Nephron (organoid): ENCODE results near the gene RREB1.

Experiments used
- H3K27ac Mint-ChIP-seq, 3 experiments: 2 replicates each; pipeline ENCODE4 v1.8.0; 2020; ENCODE audit warnings: mixed read lengths in 3 of 3, mild to moderate bottlenecking in 2 of 3, moderate library complexity in 1 of 3
- H3K27me3 Mint-ChIP-seq: 2 replicates; pipeline ENCODE4 v1.8.0; 2021; ENCODE audit warnings: low read depth, mild to moderate bottlenecking, moderate library complexity, mixed read lengths
- H3K36me3 Mint-ChIP-seq: 2 replicates; pipeline ENCODE4 v1.8.0; 2020; ENCODE audit warnings: low read depth, mixed read lengths
- H3K4me1 Mint-ChIP-seq: 2 replicates; pipeline ENCODE4 v1.8.0; 2020; ENCODE audit warnings: mixed read lengths
- H3K4me3 Mint-ChIP-seq, 3 experiments: 2 replicates each; pipeline ENCODE4 v1.8.0; 2020; ENCODE audit warnings: mild to moderate bottlenecking in 3 of 3, mixed read lengths in 3 of 3, moderate library complexity in 2 of 3
- H3K9me3 Mint-ChIP-seq: 2 replicates; pipeline ENCODE4 v1.8.0; 2020; ENCODE audit warnings: mixed read lengths
- CTCF ChIP-seq, 3 experiments: fragments of 200-600 bp; sonication (generic); IDR thresholded peaks; one replicate each; pipeline ENCODE4 v1.5.0; 2021; ENCODE audit warnings: antibody characterized with exemption in 3 of 3; ENCODE audit not compliant: unreplicated experiment in 3 of 3

Gene RREB1

GRCh38 chr6:7163661-7164071, 55.9 kb downstream of the RREB1 start:
- no peaks in the 10 kb centered on the region for H3K27me3 Mint-ChIP-seq

GRCh38 chr6:7164536-7165001, 56.8 kb downstream of the RREB1 start:
- Mint-ChIP-seq H3K27ac (peak overlapping the region; percentile 57 to 82 (median 77)), H3K4me1 (peaks cover 69% of the 10 kb centered on the region), H3K4me3 (peak overlapping the region in 1 of 3 experiments; percentile 52), H3K36me3 (no peaks in the 10 kb centered on the region), H3K27me3 (no peaks in the 10 kb centered on the region), H3K9me3 (no peaks in the 10 kb centered on the region)
- no peak for TF ChIP-seq CTCF (IDR thresholded peaks at IDR 0.05; ENCODE audit: unreplicated experiment in 3 of 3)

More at GRCh38 chr6:7163661-7164071, 55.9 kb downstream of the RREB1 start:
- Mint-ChIP-seq H3K27ac (peak overlapping the region in 2 of 3 experiments; percentile 56 to 82), H3K4me3 (no peak overlapping the region), H3K4me1 (peaks cover 69% of the 10 kb centered on the region), H3K9me3 (no peaks in the 10 kb centered on the region), H3K36me3 (no peaks in the 10 kb centered on the region)
- TF ChIP-seq CTCF (IDR thresholded peaks at IDR 0.05; ENCODE audit: unreplicated experiment in 3 of 3), result no peak

DNA sequence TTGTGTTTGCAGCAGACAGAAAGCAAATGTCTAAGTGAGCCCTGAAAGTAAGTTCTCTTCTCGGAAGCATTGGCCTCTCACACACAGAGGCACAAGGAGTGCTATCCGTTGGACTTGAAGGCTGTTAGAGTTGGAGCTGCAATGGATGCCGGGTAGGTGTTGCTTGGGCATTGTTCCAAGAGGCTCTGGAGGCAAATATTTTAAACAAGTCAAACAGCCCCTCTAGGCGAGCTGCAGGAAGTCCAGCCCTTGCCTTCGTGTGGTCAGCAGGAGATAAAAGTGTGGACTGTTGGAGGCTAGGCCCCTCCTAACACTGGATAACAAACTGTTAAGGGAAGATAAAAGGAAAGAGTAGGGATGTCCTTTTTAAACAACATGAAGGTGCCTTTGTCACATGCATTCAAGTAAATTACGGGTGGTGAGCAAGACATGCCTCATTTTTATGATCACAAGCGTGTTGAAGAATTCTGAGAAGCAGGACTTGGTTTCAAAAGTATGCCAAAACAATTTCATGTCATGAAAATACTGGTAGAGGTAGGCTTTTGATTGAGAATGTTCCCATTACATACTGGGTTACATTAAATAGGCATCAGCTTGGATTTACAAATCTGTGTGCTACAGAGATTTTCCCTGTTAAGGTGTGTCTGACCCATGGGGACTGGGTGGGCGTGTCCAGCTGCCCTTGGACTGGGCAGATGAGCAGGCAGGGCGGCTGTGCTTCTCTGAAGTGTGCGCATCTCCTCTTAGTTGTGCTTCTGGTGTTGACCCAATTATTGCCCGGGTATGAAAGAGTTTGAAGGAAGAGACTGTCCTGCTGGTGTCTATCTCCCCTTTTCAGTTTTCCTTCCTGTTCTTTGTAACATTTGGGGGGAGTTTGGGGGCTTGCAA, 57.5 kb downstream of the RREB1 start:
- Mint-ChIP-seq H3K4me3 (peak overlapping the region in 1 of 3 experiments; percentile 52), H3K27me3 (no peaks in the 10 kb centered on the region), H3K36me3 (no peaks in the 10 kb centered on the region)

GRCh38 chr6:7165890-7166267, 58.1 kb downstream of the RREB1 start:
- Mint-ChIP-seq H3K4me1 (peaks cover 81% of the 10 kb centered on the region), H3K4me3 (no peak overlapping the region), H3K9me3 (no peaks in the 10 kb centered on the region), H3K27me3 (no peaks in the 10 kb centered on the region), H3K27ac (peak overlapping the region; percentile 41 to 82 (median 82)), H3K36me3 (no peaks in the 10 kb centered on the region)
- no peak for TF ChIP-seq CTCF (IDR thresholded peaks at IDR 0.05; ENCODE audit: unreplicated experiment in 3 of 3)

More for the DNA sequence above, 57.5 kb downstream of the RREB1 start:
- H3K4me1 Mint-ChIP-seq, result peaks cover 75% of the 10 kb centered on the region
- H3K27ac Mint-ChIP-seq, result peak overlapping the region; percentile 57 to 82 (median 77)
- no peaks in the 10 kb centered on the region for H3K9me3 Mint-ChIP-seq
- no peak for TF ChIP-seq CTCF (IDR thresholded peaks at IDR 0.05; ENCODE audit: unreplicated experiment in 3 of 3)

DNA sequence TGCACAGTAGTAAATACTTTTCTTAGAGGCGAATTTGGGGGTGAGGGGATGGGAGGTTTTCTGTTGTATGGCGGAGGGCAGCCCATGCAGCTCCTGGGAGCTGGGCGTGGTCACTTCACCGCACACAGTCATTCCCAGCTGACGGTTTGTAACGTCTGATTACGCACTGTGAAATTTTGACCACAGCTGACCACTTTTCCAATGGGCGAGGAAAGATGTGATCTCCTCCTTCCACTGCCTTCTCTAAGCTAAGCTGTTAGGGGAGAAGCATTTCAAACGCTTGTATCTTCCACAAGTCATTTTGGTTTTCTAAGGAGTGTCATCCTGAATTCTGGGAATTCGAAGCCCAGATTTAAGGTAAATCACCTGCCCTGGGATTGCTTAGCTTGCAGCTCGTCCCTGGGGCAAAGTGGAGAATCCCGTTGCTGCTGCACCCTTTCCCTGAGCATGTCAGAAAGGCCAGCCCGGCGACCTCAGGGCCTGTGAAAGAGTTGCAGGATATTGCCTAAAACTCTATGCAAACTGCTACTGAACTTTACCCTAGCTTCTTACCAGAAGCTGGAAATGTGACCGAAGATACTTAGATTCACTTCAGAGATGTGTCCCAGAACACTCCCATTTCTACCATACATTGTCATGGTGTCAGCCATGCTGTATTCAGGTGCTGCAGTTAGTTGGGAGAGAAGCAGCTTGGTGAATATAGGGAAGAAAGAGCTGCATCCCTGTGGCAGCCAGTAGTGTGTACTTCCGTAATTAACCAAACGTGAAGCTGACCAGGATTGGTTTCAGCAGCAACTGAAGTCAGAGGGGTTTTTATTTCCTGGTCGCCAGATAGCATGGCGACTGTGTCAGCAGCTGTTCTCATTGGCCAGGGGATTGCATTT, 58.9 kb downstream of the RREB1 start:
- no peak for TF ChIP-seq CTCF (IDR thresholded peaks at IDR 0.05; ENCODE audit: unreplicated experiment in 3 of 3)
- Mint-ChIP-seq H3K4me1 (peaks cover 84% of the 10 kb centered on the region), H3K9me3 (no peaks in the 10 kb centered on the region), H3K4me3 (no peak overlapping the region), H3K27me3 (no peaks in the 10 kb centered on the region), H3K36me3 (no peaks in the 10 kb centered on the region), H3K27ac (peak overlapping the region; percentile 71 to 82 (median 82))
